Vagina (tissue), 2 donors: ENCODE measurements around the gene MYEOV.

Experiments used
- CTCF ChIP-seq, 3 experiments: fragments of 450-650 bp in 2 of 3; fragments of 200-600 bp in 1 of 3; sonication (generic) in 1 of 3; IDR thresholded peaks; one replicate each; pipeline ENCODE4 v1.5.1; 2017 to 2019; ENCODE audit warnings: antibody characterized with exemption in 3 of 3, mild to moderate bottlenecking in 2 of 3, moderate library complexity in 2 of 3
- POLR2A ChIP-seq, 2 donors: fragments of 450-650 bp; IDR thresholded peaks; one replicate each; pipeline ENCODE4 v1.6.1; 2017; ENCODE audit warnings: antibody characterized with exemption in 2 of 2, mild to moderate bottlenecking in 2 of 2, moderate library complexity in 2 of 2
- POLR2AphosphoS5 ChIP-seq, 2 donors: sonication (generic); formaldehyde crosslinking; IDR thresholded peaks; one replicate each; pipeline ENCODE4 v1.9.0; 2017; ENCODE audit warnings: antibody characterized with exemption in 2 of 2, mild to moderate bottlenecking in 2 of 2, low read depth in 1 of 2; ENCODE audit not compliant: insufficient read depth in 1 of 2

- TF ChIP-seq CTCF (IDR thresholded peaks at IDR 0.05): no peak
- no peak for TF ChIP-seq POLR2AphosphoS5 (IDR thresholded peaks at IDR 0.05; ENCODE audit: insufficient read depth in 1 of 2, low read depth in 1 of 2)
- no peak for TF ChIP-seq POLR2A (IDR thresholded peaks at IDR 0.05)
Observed at GRCh38 chr11:69308491-69308911, 14.5 kb downstream of the MYEOV start.
